GM12874 (cell line): Measurements from ENCODE around the gene SLCO3A1.

Source experiments
- CTCF ChIP-seq: IDR thresholded peaks from 2 replicates; pipeline ENCODE4 v1.5.1; 2011; ENCODE audit warnings: low read depth, mild to moderate bottlenecking, control low read depth, low read length, moderate library complexity; ENCODE audit not compliant: insufficient read depth

SLCO3A1 gene

DNA sequence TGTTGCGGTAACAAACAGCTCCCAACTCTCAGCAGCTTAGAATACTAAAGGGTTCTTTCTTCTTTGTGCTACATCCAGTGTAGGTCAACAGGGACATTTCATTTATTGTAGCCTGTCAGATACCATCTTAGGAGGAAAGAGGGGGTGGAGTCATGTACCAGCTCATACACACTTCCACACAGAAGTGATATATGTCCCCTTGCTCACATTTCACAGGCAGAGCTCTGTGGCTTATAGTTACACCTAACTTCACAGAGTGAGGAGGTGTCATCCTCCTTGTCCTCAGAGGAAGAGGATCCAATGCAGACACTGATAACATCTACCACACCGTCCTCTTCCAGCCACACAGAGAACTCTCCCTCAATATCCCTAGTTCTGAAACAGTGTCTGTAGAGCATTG lies 247.2 kb downstream of the SLCO3A1 start:
- no peak for TF ChIP-seq CTCF

GRCh38 chr15:92101708-92102394 lies 248.3 kb downstream of the SLCO3A1 start:
- TF ChIP-seq CTCF: no peak

- TF ChIP-seq CTCF: no peak
Observed at GRCh38 chr15:92102395-92102755, 248.9 kb downstream of the SLCO3A1 start.

DNA sequence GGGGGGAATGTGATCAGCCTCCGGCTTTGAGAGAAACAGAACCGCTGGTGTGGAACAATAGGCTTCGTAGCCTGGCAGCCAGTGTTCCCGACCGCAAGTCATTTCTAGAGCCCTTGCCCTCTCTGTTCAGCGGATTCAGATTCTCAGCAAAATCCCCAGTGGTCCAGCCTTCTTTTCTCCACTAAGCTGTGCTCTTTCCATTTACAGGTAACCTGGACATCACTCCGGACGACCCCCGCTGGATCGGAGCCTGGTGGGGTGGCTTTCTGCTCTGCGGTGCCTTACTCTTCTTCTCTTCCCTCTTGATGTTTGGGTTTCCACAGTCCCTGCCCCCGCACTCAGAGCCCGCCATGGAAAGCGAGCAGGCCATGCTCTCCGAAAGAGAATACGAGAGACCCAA lies 250.6 kb downstream of the SLCO3A1 start:
- no peak for TF ChIP-seq CTCF

DNA sequence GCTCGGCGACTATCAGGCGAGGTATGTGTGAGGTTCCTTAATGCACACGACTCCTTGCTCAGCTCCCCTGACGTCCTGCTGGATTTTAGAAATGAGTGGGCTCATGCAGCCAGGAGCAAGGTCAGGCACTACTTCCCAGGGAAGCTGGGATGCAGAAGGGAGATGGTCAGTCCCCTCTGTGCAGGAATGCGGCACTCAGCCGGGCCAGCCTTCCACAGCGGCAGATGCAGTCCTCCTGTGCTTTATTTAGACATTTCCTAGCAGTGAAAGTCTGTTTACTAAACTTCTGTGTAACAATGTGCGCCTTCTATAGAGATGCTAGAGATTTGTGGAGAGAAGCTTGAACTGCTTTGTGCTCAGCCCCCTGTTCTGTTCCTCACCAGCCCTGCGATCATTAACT lies 252.1 kb downstream of the SLCO3A1 start:
- no peak for TF ChIP-seq CTCF

GRCh38 chr15:92107510-92107909 lies 254.0 kb downstream of the SLCO3A1 start:
- TF ChIP-seq CTCF: no peak

- TF ChIP-seq CTCF: no peak
Observed at GRCh38 chr15:92109191-92109873, 255.8 kb downstream of the SLCO3A1 start.
